GM18517 (cell line): ENCODE results near the gene ZNRF3.

Experiments used
- ATAC-seq: cut with Tn5 transposase; IDR thresholded peaks from one replicate; pipeline ENCODE4 v1.9.1; 2021; ENCODE audit warnings: mild to moderate bottlenecking, moderate library complexity; ENCODE audit not compliant: unreplicated experiment

The ZNRF3 gene

DNA sequence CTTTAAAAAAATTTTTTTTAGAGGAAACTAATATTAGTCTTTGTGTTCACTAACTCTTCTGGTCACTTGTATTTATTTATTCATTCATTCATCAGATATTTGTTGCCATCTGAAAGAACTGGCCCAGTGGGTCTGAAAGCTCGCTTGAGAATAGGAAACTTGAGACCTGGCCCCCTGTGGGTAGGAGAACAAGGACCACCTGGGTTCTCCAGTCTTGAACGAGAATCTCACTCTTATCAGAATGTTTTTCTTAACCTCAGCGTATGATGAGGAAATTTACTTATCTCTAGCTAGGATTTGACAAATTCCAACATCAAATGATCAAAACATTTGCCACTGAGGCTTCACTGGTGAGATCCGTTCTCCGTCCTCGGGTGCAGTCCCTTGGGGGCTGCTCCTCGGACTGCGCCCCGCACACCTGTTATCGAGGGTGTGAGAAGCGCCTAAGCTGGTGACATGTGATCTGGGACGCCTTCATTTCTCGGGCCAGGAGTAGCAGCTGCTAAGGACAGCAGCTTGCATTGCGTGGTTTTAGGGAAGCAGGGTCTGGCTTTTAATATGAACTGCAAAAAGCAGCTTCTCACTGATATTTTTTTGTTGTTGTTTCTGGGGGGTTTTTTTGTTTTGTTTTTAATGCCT lies 171.9 kb downstream of the ZNRF3 start:
- ATAC-seq: no peak

DNA sequence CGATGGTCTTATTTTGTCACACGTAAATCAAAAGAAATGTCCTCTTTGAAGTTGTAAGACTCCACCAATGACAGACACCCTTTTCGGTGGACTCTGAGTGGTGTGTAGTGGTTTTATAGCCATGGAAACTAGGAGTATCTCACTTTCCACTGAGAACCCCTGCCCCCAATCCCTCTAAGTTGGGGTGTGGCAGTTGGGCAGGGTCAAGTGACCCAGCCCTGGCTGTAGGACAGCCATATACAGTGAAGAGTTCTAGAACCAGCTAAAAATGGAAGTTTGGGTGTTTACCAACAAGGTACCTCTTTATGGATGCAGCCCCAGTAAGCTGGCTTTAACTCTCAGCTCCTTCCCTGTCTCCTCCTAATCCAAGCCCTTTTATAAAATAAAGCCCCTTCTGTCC lies 173.1 kb downstream of the ZNRF3 start:
- no peak for ATAC-seq

DNA sequence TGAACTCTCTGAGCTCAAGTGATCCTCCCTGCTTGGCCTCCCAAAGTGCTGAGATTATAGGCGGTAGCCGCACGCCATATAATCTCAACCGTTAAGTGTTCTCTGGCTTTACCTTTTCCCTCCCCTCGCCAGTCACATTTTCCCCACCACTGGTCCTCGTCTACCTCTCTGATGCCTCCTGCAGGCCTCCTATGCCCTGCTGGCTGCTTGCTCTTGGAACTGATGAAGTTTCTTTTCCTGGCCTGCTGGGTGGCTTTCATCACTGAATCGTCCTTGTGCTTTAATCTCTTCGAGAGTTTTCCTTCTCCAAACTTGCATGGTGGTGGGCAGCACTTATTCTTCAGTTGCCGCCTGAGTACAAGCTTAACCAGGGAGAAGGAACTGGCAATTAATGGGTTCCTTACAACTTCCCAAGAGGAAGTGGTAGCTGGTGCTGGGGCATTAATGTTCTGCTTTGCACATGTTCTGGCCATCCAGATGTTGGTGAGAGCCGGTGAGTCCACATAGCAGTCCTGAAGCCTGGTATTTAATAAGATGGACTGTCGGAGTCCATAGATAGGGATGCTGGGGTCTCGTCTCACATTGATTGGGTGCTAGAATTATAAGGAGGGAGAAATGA lies 177.0 kb downstream of the ZNRF3 start:
- no peak for ATAC-seq

DNA sequence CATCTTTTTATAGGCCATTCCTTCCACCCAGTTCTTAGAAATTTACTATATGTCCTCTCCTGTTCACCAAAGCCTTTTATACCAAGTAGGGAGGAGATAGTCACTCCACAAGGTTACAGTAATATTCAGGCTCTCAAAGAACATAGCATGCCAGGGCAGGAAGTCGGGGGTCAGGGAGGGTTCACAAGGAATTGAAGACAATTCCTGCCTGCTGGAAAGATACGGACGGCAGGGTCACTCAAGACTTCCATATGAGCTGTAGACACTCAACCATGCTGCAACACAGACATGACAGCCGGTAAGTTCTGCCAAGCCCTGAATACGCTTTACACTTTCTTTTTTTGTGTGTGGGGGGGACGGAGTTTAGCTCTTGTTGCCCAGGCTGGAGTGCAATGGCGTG lies 177.6 kb downstream of the ZNRF3 start:
- ATAC-seq: no peak

DNA sequence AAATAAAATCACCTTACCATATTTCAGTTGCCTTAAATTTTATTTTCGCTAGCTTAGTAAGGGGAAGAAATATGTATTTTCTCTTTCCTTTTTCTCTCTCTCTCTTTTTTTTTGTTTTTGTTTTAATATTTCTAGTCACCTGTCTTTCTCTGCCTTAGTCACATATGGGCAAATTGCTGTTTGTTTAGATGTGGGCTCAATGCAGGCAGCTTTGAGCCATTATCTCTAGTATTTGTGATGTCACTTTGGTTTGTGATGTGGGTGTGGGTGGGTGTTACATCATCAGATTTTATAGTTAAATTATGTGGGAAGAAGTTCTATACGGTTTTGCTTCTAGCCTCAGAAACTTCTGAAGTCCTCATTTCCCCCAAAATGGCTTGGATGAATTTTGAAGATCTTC lies 178.4 kb downstream of the ZNRF3 start, which contains the start of gene C22orf31:
Gene C22orf31 (minus strand): TSS at position 59 of the 400 bp plus-strand sequence. CDS start 39 bp downstream, at position 20.
- no peak for ATAC-seq

DNA sequence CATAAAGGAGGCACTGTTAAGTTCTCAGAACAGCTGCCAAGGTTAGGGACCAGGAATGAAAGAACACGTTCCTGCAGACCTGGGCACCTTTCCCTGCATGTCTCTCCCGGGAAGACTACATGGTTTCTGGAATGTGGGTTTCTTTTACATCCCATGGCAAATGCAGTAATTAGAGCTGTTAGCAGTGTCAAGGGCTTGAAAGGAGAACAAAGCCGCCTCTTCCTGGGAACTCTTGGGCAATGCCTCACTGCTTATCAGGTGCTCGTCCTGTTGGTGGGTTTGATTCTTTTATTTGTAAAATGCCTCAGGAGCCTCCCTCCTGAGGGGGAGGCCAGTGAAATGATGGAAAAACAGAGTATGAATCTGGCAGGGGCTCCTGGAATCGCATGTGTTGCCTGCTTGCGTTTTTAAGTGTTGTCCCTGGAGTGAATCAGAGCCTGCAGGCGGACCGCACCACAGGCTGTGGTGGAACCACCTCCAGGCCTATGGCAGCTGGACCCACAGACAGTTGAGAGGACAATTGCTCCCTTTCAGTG lies 179.0 kb downstream of the ZNRF3 start:
- no peak for ATAC-seq

DNA sequence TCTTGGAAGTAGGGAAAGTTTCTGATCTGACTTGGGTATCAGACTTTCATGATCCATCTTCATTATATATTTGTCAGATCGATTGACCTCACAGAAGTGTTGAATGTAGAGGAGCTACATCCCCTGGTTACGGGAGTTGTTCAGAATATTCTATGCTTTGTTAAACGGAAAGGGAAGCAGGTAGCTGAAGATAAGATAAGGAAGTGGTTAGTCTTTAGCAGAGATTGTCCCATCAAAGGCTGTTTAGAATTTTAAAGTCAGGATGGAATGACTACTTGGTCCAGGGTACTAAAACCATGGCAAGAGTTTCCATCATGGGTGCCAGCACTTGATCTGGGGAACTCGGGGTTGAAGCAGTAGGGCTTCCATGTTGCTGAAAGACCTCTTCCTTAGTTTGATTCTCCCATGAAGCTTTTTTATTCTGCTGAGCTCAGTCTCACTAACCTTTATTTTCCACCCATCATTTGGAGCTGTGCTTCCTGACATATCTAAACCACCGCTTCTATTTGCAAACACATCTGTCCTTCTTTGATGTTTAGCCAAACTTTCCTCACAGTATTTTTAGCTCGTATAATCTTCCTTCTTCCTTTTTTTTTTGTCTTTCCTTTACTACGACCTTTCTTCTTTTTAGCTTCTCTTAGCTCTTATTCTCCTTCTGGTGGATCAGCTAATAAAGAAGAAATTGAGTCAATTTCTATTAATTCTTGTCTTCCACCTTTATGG lies 182.3 kb downstream of the ZNRF3 start:
- no peak for ATAC-seq

DNA sequence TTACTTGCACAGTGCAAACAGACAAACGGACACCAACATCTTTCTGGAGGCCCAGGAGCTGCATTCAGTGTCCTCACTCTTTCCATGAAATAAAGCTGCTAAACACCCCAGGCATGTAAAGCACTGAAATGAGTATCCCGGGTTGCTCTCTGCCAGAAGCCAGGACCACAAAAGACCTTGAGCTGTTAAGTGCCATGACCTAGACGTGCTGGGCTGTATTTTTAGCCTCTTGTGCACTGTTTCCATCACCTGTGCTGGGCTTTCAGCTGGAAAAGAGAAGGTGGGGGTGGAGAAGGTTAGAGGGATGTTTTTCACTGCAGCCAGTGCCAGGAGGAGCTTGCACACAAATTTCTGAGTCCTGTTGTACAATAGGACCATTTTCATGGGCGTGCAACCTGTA lies 186.1 kb downstream of the ZNRF3 start:
- ATAC-seq: no peak

DNA sequence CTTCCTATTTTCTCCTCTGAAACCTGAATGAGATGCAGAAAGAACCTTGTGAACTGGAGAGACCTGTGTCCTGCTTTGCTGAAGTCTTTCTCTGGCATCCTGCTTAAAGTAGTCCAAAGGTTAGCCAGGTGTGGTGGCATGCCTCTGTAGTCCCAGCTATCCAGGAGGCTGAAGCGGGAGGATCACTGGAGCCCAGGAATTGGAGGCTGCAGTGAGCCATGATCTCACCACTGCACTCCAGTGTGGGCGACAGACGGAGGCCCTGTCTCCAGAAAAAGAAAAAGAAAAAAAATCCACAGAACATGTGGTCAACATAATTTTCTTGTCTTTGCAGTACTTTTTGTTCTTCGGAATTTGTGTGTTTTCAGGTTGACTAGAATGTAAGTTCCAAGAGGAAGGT lies 187.1 kb downstream of the ZNRF3 start:
- ATAC-seq: no peak

DNA sequence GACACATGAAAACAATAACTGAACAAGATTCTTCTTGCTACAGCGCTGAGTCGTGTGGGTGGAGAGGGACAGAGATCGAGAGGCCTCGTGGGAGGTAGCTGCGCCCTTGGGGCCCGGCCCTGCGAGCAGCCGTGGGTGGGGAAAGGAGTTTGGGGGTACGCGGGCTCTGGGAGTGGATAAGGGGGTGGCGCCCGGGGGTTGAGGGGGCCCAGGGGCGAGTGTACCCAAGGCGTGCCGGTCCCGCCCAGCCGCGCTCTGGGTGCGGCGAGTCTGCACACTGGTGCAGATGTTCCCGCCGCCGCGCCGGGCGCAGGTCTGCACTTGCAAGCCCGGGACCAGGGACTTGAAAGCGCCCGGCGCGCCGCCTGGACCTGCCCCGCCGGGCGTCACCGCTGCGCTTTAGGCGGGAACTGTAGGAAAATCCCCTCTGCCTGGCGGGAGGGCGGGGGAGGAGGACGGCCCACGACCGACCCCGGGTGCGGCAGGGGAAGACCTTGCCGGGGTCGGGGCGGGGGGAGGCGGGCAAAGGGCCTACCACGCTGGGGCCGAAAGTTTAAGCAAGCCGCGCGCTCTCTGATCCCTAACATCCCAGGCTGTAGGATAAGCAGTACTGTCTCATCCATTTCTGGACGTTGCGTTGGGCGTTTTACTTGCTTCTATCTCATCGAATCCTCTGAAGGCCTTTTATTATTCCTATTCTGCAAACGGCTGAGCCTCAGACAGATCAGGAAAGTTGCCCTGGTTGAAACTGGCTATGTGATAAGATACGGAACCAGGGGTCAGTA lies 188.1 kb downstream of the ZNRF3 start:
- ATAC-seq: no peak

DNA sequence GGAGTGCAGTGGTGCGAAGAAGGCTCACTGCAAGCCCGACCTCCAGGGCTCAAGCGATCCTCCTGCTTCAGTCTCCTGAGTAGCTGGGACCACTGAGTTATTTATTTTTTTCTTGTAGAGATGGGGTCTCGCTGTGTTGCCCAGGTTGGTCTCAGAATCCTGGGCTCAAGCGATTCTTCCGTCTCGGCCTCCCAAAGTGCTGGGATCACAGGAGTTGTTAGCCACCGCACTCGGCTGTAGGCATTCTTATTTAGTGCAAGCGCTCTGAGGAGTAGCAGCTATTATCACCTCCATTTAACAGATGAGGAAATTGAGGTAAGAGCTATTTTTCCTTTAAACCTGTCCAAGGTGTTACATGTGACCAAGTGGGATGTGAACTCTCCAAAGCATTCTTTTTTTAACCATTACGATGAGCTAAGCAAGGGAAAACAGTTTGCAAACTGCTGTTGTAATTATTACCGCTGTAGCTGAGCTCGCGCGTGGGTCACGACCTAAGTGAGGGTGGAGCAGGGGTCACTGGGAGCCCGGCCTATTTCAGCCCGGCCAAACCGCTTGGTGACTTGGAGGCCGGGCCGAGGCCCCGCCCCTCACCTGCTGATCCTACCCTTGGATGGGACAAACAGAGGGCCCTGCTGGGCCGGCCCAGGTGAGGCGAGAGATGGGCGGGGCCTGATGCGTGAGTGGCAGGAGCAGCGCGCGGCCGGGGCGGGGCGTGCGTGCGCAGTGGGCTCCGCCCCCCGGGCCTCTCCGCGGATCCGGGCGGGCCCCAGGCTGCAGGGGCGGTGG lies 189.0 kb downstream of the ZNRF3 start:
- peak; percentile 74 for ATAC-seq

DNA sequence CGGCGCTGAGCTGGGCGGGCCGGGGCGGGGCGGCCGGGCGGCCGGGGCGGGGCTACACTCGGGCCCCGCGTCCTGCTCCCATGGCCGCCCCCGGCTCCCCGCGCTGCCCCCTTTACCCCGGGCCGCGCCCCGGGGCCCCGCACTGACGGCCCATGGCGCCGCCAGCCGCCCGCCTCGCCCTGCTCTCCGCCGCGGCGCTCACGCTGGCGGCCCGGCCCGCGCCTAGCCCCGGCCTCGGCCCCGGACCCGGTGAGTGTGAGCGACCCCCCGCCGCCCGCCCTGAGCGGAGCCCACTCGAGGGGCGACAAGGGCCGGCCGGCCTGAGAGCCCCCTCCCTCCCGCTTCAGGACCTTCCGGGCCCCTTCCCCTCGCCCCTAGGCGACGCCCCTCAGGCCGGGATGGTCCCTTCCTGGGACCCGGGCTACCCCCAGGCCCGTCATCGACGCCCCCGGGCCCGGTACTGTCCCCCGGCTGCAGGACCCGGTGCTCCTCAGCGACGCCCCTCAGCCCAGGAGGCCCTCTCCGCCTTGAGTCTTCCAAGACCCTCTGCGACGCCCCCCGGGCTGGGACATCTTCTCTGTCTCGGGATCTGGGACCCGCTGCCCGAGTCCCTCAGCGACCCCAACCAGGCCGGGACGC lies 189.7 kb downstream of the ZNRF3 start, which contains the start of gene KREMEN1:
Gene KREMEN1 (plus strand): TSS at position 57 of the 639 bp plus-strand sequence. CDS start 96 bp downstream, at position 153.
- no peak for ATAC-seq

DNA sequence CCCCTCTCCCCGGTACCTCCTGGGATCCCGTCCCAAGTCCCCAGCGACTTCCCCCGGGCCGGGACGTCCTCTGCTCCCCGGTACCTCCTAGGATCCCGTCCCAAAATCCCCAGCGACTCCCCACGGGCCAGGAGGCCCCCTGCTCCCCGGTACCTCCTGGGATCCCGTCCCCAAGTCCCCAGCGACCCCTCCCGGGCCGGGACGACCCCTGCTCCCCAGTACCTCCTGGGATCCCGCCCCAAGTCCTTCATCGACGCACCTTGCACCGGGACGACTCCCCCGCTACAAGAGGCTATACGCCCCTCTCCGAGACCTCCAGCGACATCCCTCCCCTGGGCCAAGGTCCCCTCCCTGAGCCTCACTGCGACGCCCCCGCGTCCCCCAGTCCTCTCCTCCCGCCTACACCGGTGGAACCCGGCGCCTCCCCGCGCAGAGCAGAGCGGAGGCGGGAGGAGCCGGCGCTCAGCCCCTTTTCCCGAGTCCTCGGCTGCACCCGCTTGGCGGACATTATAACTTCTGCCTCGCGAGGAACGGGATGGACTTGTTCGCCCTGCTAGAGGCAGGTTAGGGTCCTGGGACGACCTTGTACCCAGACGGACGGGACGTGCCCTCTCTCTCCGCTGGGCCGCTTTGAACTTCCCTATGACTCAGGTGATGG lies 190.4 kb downstream of the ZNRF3 start:
- no peak for ATAC-seq

DNA sequence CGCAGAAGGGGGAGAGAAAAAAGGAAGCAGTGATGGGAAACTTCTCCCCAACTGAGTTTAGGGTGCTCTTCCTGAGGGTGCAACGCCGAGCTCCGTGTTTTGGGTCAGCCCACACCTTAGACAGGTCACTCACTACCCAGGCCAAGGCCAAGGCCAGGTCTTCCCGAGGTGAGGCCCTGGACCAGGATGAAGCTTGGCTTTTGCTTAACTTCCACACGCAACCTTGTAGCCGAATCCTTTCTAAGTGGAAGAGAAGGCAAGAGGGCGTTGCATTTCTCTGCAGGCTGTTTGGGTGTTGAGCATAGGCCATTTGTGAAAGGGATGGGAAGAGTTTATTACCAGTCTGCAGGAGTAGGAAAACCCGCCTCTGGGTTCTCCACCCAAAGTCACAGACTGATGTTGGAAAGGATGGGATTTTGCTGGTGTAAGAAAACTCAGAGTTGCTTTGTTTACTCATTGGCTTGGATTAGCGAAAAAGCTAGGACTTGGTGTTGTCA lies 191.0 kb downstream of the ZNRF3 start:
- no peak for ATAC-seq

DNA sequence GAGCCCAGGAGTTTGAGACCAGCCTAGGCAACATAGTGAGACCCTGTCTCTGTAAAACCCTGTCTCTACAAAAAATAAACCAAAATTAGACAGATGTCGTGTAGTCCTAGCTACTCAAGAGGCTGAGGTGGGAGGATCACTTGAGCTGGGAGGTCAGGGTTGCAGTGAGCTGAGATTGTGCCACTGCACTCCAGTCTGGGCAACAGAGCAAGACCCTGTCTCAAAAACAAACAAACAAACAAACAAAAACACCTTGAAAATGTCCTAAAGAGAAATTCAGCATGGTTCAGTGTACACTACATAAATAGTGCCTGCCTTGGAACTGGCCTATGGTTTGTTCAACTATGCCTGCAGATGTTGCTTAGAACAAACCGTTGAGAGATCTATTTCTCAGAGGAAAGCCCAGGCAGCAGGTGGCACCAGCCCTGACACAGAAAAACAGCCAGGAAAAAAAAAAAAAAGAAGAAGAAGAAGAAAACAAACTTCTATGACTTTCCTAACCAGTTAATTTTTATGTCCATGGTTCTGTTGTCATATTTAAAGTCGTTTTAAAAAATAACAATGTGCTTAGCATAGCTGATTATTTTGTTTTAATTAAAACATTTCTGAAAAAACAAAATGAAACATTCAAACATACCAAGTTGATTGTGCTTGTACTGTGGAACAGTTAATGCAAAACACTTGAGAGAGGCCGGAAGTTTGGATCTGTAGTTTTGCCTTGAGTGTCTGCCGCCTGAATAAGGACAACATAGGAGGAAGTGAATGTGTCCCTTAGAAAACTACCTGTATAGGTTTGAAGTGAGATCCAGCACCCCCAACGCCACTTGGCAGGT lies 194.9 kb downstream of the ZNRF3 start:
- ATAC-seq: no peak

DNA sequence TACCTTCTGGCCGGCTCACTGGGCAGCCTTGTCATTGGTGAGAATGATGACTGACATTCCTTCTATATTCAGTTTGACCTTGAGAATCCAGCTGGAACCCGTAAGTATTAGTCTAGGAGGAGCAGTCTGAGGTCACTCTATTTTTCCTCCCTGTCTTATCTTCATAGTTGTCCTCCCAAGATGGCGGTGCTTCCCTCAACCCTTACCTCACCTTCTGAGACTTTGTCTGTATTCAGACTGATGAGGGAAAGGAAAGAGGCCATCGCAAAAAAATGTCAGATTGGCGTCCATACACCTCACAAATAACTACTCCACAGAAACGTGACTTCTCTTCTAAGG lies 195.5 kb downstream of the ZNRF3 start:
- no peak for ATAC-seq

DNA sequence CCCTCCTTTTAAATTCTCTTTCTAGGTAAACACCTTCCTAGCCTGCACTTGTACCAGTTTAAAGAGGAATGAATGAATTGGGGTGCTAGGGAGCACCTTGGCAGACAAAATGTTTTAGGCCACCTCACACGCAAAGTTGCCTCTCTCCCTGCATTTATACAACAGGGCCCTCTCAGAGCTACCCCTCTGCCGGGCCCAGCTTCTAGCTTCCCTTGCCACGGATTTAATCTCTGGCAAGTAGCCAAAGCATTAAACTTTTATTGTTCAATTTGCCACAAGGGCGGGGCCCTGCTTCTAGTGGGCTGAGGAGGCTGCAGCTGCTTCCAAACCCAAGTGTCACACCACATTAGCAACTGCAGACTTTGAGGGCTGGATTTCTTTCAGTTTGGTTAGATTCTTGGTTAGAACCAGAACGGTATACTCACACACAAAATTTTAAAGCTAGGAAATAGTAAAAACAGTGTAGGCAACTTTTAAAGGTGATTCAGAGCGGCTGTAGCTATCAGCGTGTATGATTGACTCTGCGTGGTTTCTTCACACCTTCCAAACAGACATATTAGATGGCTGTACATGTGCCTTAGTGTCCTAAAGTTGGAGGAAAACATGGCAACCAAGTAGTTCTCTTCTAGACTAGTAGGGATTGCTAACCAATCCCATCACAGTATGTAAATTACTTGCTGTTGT lies 196.0 kb downstream of the ZNRF3 start:
- ATAC-seq: no peak
